Measurements from ENCODE around the gene ZNF408.
"Not testable (repeated sequence)": the region's sequence is repeated elsewhere in the genome, so short reads cannot be mapped to it uniquely, and the experiment has no call there.

Gene ZNF408

GRCh38 chr11:46698597-46698996 is 2.2 kb upstream of the ZNF408 start:
- DNase-seq: no peak

- DNase-seq: no peak
Observed at GRCh38 chr11:46701078-46701654, 335 bp downstream of the ZNF408 start.

GRCh38 chr11:46705070-46705688 is 4.3 kb downstream of the ZNF408 start:
- no peak for DNase-seq

- no peak for DNase-seq
Observed at GRCh38 chr11:46706886-46707285, 6.1 kb downstream of the ZNF408 start.

- DNase-seq: not testable (repeated sequence)
Observed at GRCh38 chr11:46709351-46709750, 8.5 kb downstream of the ZNF408 start.

GRCh38 chr11:46710821-46711269 is 10.0 kb downstream of the ZNF408 start:
- DNase-seq: no peak

GRCh38 chr11:46711303-46711702 is 10.5 kb downstream of the ZNF408 start:
- no peak for DNase-seq

GRCh38 chr11:46712874-46713576 is 12.2 kb downstream of the ZNF408 start:
- no peak for DNase-seq

- not testable (repeated sequence) for DNase-seq
Observed at GRCh38 chr11:46717825-46718154, 17.0 kb downstream of the ZNF408 start.

GRCh38 chr11:46718155-46719019 is 17.6 kb downstream of the ZNF408 start:
- DNase-seq: no peak

GRCh38 chr11:46719048-46719542 is 18.3 kb downstream of the ZNF408 start, which contains the start of gene F2:
F2 (plus strand) TSS chr11:46719213; CDS start chr11:46719236, 23 bp downstream.
- no peak for DNase-seq

- no peak for DNase-seq
Observed at GRCh38 chr11:46719543-46720218, 18.9 kb downstream of the ZNF408 start.

GRCh38 chr11:46721286-46721685 is 20.5 kb downstream of the ZNF408 start:
- DNase-seq: no peak

- no peak for DNase-seq
Observed at GRCh38 chr11:46722566-46723358, 21.9 kb downstream of the ZNF408 start.

- DNase-seq: no peak
Observed at GRCh38 chr11:46723359-46723680, 22.5 kb downstream of the ZNF408 start.

- no peak for DNase-seq
Observed at GRCh38 chr11:46724088-46724487, 23.3 kb downstream of the ZNF408 start.

- DNase-seq: no peak
Observed at GRCh38 chr11:46725338-46726205, 24.7 kb downstream of the ZNF408 start.

- no peak for DNase-seq
Observed at GRCh38 chr11:46726206-46726862, 25.5 kb downstream of the ZNF408 start.

- no peak for DNase-seq
Observed at GRCh38 chr11:46727952-46728658, 27.3 kb downstream of the ZNF408 start.

- no peak for DNase-seq
Observed at GRCh38 chr11:46728659-46729040, 27.8 kb downstream of the ZNF408 start.
